ENCODE results near the gene SGCA. TPM values are rescaled to one million over a fixed set of nuclear protein-coding genes. Genes with fewer than 3 reads are reported as not detected.

The SGCA gene
- polyA plus RNA-seq, 1 donor (not counting 4 experiments of a cell fraction or from before 2014, with no cell fraction given) = not detected

DNA sequence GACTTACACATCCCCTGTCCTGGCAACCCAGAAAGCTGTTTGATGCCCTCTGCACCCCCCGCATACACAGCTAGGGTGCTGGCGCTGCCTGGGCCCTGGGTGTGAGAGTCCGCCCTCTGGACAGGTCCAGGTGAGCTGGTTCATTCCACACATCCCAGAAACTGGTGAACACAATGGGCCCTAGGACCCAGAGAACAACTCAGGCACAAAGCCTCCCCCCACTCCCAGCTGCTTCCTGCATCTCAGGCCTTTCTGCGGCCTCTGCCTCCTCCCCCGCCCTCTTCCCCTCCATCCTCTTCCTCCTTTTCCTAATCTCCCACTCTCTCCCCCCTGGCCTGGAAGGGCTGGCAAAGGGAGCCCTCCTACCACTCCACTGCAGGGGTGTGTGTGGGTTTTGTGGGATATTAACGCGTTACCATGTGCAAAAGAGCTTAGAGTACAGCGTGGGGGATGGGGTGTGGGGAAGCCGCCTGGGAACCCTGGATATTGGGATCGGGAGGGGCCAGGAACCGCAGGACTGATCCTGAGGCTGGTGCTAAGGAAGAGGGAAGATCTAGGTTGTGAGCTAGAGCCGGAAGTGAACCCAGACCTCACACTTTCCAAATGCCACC, 13.8 kb upstream of the SGCA start:
- H3K27ac ChIP-seq (ENCODE audit: control insufficient read depth, insufficient read depth, low read length) = peak overlapping the region; percentile 38
- FAIRE-seq = peak; percentile 82
- no peaks in the 10 kb centered on the region for H3K9me3 ChIP-seq (ENCODE audit: control insufficient read depth, low read depth, low read length)
- peaks cover 29% of the 10 kb centered on the region for H3K79me2 ChIP-seq (ENCODE audit: control insufficient read depth, insufficient read depth, low read length)
- DNase-seq (ENCODE audit: low read depth, low spot score) = no peak
- H3K4me1 ChIP-seq (ENCODE audit: control insufficient read depth, extremely low read depth, insufficient read depth, low read length) = peaks cover 49% of the 10 kb centered on the region
- H3K36me3 ChIP-seq (ENCODE audit: control insufficient read depth in 2 of 2, extremely low read depth in 1 of 2, insufficient read depth in 2 of 2, low read length in 2 of 2) = peaks cover 0 to 4% of the 10 kb centered on the region in 2 experiments
- TF ChIP-seq EZH2 (IDR thresholded peaks at IDR 0.05; ENCODE audit: low read length) = no peak
- TF ChIP-seq, protein P1, sequence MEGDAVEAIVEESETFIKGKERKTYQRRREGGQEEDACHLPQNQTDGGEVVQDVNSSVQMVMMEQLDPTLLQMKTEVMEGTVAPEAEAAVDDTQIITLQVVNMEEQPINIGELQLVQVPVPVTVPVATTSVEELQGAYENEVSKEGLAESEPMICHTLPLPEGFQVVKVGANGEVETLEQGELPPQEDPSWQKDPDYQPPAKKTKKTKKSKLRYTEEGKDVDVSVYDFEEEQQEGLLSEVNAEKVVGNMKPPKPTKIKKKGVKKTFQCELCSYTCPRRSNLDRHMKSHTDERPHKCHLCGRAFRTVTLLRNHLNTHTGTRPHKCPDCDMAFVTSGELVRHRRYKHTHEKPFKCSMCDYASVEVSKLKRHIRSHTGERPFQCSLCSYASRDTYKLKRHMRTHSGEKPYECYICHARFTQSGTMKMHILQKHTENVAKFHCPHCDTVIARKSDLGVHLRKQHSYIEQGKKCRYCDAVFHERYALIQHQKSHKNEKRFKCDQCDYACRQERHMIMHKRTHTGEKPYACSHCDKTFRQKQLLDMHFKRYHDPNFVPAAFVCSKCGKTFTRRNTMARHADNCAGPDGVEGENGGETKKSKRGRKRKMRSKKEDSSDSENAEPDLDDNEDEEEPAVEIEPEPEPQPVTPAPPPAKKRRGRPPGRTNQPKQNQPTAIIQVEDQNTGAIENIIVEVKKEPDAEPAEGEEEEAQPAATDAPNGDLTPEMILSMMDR (optimal IDR thresholded peaks at IDR 0.05 in 1 of 3, IDR thresholded peaks at IDR 0.05 in 1 of 3, conservative IDR thresholded peaks at IDR 0.05 in 1 of 3; ENCODE audit: extremely low read depth in 1 of 3, insufficient read depth in 2 of 3, low read length in 3 of 3) = no peak
- no peaks in the 10 kb centered on the region for H3K27me3 ChIP-seq (ENCODE audit: control insufficient read depth, extremely low read depth, insufficient read depth, low read length)
- peak overlapping the region; percentile 64 to 70 (median 65) for H3K4me3 ChIP-seq (ENCODE audit: control insufficient read depth in 2 of 3, extremely low read depth in 1 of 3, insufficient read depth in 2 of 3, low read depth in 1 of 3, low read length in 3 of 3)
- peak overlapping the region; percentile 92 for H3K4me2 ChIP-seq (ENCODE audit: control insufficient read depth, extremely low read depth, insufficient read depth, low read depth, low read length)
- peak overlapping the region; percentile 58 for H2AFZ ChIP-seq (ENCODE audit: control insufficient read depth, low read length)
- no peaks in the 10 kb centered on the region for H3K9me1 ChIP-seq (ENCODE audit: control insufficient read depth, extremely low read depth, insufficient read depth, low read length)
- H4K20me1 ChIP-seq (ENCODE audit: control insufficient read depth, extremely low read depth, insufficient read depth, low read length) = peaks cover 16% of the 10 kb centered on the region
- dilution Hi-C loops (cut with MboI; ENCODE audit: extremely low pct_ligation_motif_present, low sequenced_read_pairs) = no loop called here
- peak overlapping the region; percentile 51 for H3K9ac ChIP-seq (ENCODE audit: control insufficient read depth, extremely low read depth, insufficient read depth, low read length)

DNA sequence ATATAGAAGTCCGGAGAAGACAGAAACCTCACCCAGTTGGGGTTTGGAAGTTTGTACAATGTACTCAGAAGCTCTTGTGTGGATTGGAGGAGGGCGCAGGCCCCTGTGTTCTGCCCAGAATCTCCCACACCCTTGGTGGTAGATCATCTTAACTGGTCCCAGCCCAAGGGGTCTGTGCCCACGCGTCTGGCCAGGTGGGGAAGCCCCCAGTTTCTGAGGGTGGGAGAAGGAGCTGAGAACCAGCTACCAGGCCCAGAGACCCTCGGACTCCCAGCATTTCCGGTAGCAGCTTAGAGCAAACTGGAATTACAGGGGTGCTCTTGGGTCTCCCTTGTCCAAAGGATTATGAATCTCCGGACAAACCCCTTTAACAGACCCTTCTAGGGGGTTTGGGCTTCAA, 13.1 kb upstream of the SGCA start:
- no peak overlapping the region for H2AFZ ChIP-seq (ENCODE audit: control insufficient read depth, low read length)
- peaks cover 42% of the 10 kb centered on the region for H3K4me1 ChIP-seq (ENCODE audit: control insufficient read depth, extremely low read depth, insufficient read depth, low read length)
- no peak overlapping the region for H3K4me3 ChIP-seq (ENCODE audit: control insufficient read depth in 2 of 3, extremely low read depth in 1 of 3, insufficient read depth in 2 of 3, low read depth in 1 of 3, low read length in 3 of 3)
- H3K79me2 ChIP-seq (ENCODE audit: control insufficient read depth, insufficient read depth, low read length) = peaks cover 23% of the 10 kb centered on the region
- dilution Hi-C loops (cut with MboI; ENCODE audit: extremely low pct_ligation_motif_present, low sequenced_read_pairs) = no loop called here
- H3K4me2 ChIP-seq (ENCODE audit: control insufficient read depth, extremely low read depth, insufficient read depth, low read depth, low read length) = no peak overlapping the region
- no peak for TF ChIP-seq EZH2 (IDR thresholded peaks at IDR 0.05; ENCODE audit: low read length)
- TF ChIP-seq, protein P1 (optimal IDR thresholded peaks at IDR 0.05 in 1 of 3, IDR thresholded peaks at IDR 0.05 in 1 of 3, conservative IDR thresholded peaks at IDR 0.05 in 1 of 3; ENCODE audit: extremely low read depth in 1 of 3, insufficient read depth in 2 of 3, low read length in 3 of 3) = no peak
- FAIRE-seq (no peak), DNase-seq (ENCODE audit: low read depth, low spot score) (no peak)
- no peaks in the 10 kb centered on the region for H3K27me3 ChIP-seq (ENCODE audit: control insufficient read depth, extremely low read depth, insufficient read depth, low read length)
- no peaks in the 10 kb centered on the region for H3K9me1 ChIP-seq (ENCODE audit: control insufficient read depth, extremely low read depth, insufficient read depth, low read length)
- H4K20me1 ChIP-seq (ENCODE audit: control insufficient read depth, extremely low read depth, insufficient read depth, low read length) = peaks cover 10% of the 10 kb centered on the region
- H3K27ac ChIP-seq (ENCODE audit: control insufficient read depth, insufficient read depth, low read length) = no peak overlapping the region
- H3K36me3 ChIP-seq (ENCODE audit: control insufficient read depth in 2 of 2, extremely low read depth in 1 of 2, insufficient read depth in 2 of 2, low read length in 2 of 2) = peaks cover 0 to 4% of the 10 kb centered on the region in 2 experiments
- no peaks in the 10 kb centered on the region for H3K9me3 ChIP-seq (ENCODE audit: control insufficient read depth, low read depth, low read length)
- no peak overlapping the region for H3K9ac ChIP-seq (ENCODE audit: control insufficient read depth, extremely low read depth, insufficient read depth, low read length)

All from keratinocyte (primary cell).